Loucy (cell line): ENCODE results near the gene PKD1.

Source experiments
- EZH2phosphoT487 ChIP-seq: fragments of 200-600 bp; IDR thresholded peaks from 2 replicates; pipeline ENCODE4 v1.6.1; 2018; ENCODE audit warnings: antibody characterized with exemption, mild to moderate bottlenecking, moderate library complexity, borderline replicate concordance
- TF ChIP-seq, protein P1 (sequence below): fragments of 200-600 bp; sonication (generic); conservative IDR thresholded peaks from 2 replicates; pipeline ENCODE4 v1.5.1; 2014; ENCODE audit warnings: mild to moderate bottlenecking, antibody characterized with exemption, low read length

DNA sequence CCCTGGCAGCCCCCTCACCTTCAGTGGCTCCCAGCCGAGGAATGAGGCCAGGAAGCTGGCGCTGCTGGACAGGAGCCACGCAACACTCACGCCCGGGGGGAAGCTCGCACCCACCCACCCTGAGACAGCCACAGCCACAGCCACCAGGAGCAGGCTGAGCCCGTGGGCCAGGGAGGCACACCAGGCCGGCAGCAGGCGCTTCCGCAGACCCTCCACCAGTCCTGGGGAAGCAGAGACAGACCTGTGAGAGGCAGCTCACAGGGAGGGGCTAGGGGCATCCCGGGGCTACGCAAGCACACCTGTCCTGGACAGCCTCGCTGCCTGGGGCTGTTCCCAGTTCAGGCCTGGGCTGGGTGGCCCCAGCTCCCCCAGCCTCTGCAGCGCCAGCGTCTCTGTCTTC, 41.9 kb downstream of the PKD1 start:
- TF ChIP-seq, protein P1, sequence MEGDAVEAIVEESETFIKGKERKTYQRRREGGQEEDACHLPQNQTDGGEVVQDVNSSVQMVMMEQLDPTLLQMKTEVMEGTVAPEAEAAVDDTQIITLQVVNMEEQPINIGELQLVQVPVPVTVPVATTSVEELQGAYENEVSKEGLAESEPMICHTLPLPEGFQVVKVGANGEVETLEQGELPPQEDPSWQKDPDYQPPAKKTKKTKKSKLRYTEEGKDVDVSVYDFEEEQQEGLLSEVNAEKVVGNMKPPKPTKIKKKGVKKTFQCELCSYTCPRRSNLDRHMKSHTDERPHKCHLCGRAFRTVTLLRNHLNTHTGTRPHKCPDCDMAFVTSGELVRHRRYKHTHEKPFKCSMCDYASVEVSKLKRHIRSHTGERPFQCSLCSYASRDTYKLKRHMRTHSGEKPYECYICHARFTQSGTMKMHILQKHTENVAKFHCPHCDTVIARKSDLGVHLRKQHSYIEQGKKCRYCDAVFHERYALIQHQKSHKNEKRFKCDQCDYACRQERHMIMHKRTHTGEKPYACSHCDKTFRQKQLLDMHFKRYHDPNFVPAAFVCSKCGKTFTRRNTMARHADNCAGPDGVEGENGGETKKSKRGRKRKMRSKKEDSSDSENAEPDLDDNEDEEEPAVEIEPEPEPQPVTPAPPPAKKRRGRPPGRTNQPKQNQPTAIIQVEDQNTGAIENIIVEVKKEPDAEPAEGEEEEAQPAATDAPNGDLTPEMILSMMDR = no peak
- no peak for TF ChIP-seq EZH2phosphoT487
